ENCODE data around the gene RASGEF1C. TPM values are rescaled to one million over a fixed set of nuclear protein-coding genes. Genes with fewer than 3 reads are reported as not detected.

Gene RASGEF1C
- total RNA-seq (2013) = 0.08 TPM
- polyA plus RNA-seq (not detected), polyA minus RNA-seq (not detected in 2 replicates), total RNA-seq (0 to 0.90 (median 0.08) reads per million in 11 experiments)

DNA sequence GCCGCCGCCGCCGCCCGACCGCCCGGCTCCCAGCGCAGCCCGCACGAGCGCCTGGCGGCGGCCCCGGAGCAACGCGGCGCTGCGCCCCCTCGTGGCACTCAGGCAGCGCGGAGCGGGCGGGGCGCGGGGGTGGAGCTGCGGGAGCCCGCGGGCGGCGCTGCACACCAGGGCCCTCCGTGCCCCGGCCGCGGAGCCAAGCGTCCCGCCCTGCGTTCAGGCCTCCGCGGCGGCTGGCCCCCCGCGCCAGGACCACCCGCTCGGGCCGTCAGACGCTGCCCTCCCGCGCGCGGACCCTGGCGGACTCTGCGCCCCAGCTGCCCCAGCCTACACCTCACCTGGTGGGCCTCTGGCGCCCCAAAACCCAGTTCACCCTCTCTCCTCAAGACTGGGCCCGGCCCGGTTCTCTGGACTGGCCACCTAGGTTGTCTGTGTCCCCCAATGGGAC, at the start of gene RASGEF1C:
RASGEF1C (minus strand) TSS at position 75 of the 445 bp plus-strand sequence. CDS start 71,159 bp downstream, outside the sequence.
- TF ChIP-seq, protein P1, sequence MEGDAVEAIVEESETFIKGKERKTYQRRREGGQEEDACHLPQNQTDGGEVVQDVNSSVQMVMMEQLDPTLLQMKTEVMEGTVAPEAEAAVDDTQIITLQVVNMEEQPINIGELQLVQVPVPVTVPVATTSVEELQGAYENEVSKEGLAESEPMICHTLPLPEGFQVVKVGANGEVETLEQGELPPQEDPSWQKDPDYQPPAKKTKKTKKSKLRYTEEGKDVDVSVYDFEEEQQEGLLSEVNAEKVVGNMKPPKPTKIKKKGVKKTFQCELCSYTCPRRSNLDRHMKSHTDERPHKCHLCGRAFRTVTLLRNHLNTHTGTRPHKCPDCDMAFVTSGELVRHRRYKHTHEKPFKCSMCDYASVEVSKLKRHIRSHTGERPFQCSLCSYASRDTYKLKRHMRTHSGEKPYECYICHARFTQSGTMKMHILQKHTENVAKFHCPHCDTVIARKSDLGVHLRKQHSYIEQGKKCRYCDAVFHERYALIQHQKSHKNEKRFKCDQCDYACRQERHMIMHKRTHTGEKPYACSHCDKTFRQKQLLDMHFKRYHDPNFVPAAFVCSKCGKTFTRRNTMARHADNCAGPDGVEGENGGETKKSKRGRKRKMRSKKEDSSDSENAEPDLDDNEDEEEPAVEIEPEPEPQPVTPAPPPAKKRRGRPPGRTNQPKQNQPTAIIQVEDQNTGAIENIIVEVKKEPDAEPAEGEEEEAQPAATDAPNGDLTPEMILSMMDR (IDR thresholded peaks at IDR 0.05) = peak; percentile 31

DNA sequence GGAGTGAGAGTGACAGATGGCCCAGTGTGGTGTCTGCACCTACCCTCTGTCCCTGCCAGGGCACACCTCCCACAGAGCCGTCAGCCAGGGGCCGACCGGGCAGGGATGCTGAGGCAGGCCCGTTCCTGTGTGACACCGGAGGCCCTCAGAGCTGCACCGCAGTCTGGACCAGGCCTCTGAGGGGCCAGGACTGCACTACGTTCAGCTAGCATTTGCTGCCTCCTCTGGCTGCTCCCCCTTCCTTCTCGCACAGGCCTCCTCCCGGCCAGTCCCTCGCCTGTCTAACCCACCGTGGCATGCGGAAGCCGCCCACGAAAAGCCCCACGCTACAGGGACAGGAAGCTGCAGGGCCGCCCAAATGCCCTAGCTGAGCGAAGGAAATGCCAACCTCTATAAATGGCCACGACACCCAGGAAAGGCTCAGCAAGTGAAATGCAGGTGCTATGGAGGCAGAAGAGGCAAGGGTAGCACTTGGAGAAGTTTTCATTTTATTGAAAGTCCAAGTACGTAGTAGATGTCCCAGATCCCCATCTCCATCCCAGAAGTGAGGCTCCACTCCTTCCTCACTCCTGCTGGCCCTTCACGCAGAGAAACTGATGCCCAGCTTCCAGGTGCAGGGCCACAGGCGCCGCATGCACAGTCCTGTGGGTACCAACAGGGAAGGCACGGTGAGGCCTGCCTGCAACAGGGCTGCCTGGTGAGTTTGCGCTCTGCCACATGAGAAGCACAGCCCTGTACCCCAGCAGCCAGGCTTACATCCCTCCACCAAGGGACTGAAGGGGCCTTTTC, 44.2 kb upstream of the RASGEF1C start:
- Mint-ChIP-seq H3K9me3 (peaks cover 72 to 98% (median 92%) of the 10 kb centered on the region in 7 donors), H3K36me3 (peaks cover 64 to 94% of the 10 kb centered on the region in 2 donors), H3K27ac (no peak overlapping the region), H3K27me3 (ENCODE audit: low read depth in 3 of 3) (peaks cover 0 to 3% (median 0%) of the 10 kb centered on the region in 3 donors), H3K4me1 (no peaks in the 10 kb centered on the region), H3K4me3 (no peak overlapping the region)
- H4K20me1 ChIP-seq (ENCODE audit: insufficient read depth, low read length) = no peaks in the 10 kb centered on the region
- 97% methylated on average over 21 of the region's 24 CpGs for WGBS (ENCODE audit: insufficient coverage)
- H3K9ac ChIP-seq (ENCODE audit: insufficient read depth, low read length, poor library complexity, severe bottlenecking) = no peak overlapping the region
- H2AFZ ChIP-seq (ENCODE audit: insufficient read depth, low read depth, low read length, poor library complexity, severe bottlenecking) = no peak overlapping the region
- peaks cover 19 to 98% of the 10 kb centered on the region in 2 donors for H3K36me3 ChIP-seq (replicated peaks in 1 of 2; ENCODE audit: control insufficient read depth in 1 of 2, insufficient read depth in 2 of 2, low read length in 2 of 2)
- no peak overlapping the region for H3K4me2 ChIP-seq (replicated peaks; ENCODE audit: extremely low read depth, low read length, poor library complexity, severe bottlenecking)
- no peak for DNase-seq
- peak overlapping the region in 1 of 3 experiments; percentile 23 for H3K4me3 ChIP-seq (replicated peaks in 1 of 3; ENCODE audit: low read depth in 2 of 3, low read length in 3 of 3)
- TF ChIP-seq, protein P1 (IDR thresholded peaks at IDR 0.05) = no peak
- H3K79me2 ChIP-seq (ENCODE audit: insufficient read depth, low read length) = no peaks in the 10 kb centered on the region
- H3K27ac ChIP-seq (ENCODE audit: low read depth in 1 of 2, low read length in 2 of 2) = no peak overlapping the region
- intact Hi-C loops (cut with micrococcal nuclease) = no loop called here
- no peaks in the 10 kb centered on the region for H3K4me1 ChIP-seq (ENCODE audit: control insufficient read depth in 1 of 2, insufficient read depth in 2 of 2, low read length in 2 of 2)
- H3K9me3 ChIP-seq (replicated peaks in 1 of 2; ENCODE audit: control insufficient read depth in 1 of 2, insufficient read depth in 1 of 2, low read length in 2 of 2) = peaks cover 92 to 99% of the 10 kb centered on the region in 2 donors
- no peaks in the 10 kb centered on the region for H3K27me3 ChIP-seq (ENCODE audit: control insufficient read depth in 2 of 2, insufficient read depth in 2 of 2, low read length in 2 of 2)

More for the DNA sequence above, at the start of gene RASGEF1C:
- H3K9ac ChIP-seq (ENCODE audit: insufficient read depth, low read length, poor library complexity, severe bottlenecking) = no peak within 1 kb of the TSS
- peaks cover 5 to 29% of the 10 kb centered on the region in 2 donors for H3K27me3 ChIP-seq (ENCODE audit: control insufficient read depth in 2 of 2, insufficient read depth in 2 of 2, low read length in 2 of 2)
- peaks cover 0 to 13% (median 9%) of the 10 kb centered on the region in 7 donors for H3K9me3 Mint-ChIP-seq
- H3K79me2 ChIP-seq (ENCODE audit: insufficient read depth, low read length) = no peaks in the 10 kb centered on the region
- H3K27me3 Mint-ChIP-seq (ENCODE audit: low read depth in 3 of 3) = peaks cover 26 to 64% (median 44%) of the 10 kb centered on the region in 3 donors
- H3K4me1 ChIP-seq (ENCODE audit: control insufficient read depth in 1 of 2, insufficient read depth in 2 of 2, low read length in 2 of 2) = peaks cover 5 to 10% of the 10 kb centered on the region in 2 donors
- peaks cover 8% of the 10 kb centered on the region for H3K4me1 Mint-ChIP-seq
- no peak within 1 kb of the TSS for H3K27ac ChIP-seq (ENCODE audit: low read depth in 1 of 2, low read length in 2 of 2)
- H3K4me3 Mint-ChIP-seq = peak within 1 kb of the TSS; percentile 72 to 92
- peak; percentile 49 to 73 (median 61) for DNase-seq
- no peaks in the 10 kb centered on the region for H4K20me1 ChIP-seq (ENCODE audit: insufficient read depth, low read length)
- H3K36me3 ChIP-seq (replicated peaks in 1 of 2; ENCODE audit: control insufficient read depth in 1 of 2, insufficient read depth in 2 of 2, low read length in 2 of 2) = no peaks in the 10 kb centered on the region
- H3K27ac Mint-ChIP-seq = peak within 1 kb of the TSS in 1 of 7 donors; percentile 72
- intact Hi-C loops (cut with micrococcal nuclease) = loop anchor here in 1 of 2 donors (2.0 to 5.0 kb wide), 2 partner anchors 82 to 118 kb away; no protein-coding TSS in a partner anchor
- H3K4me2 ChIP-seq (replicated peaks; ENCODE audit: extremely low read depth, low read length, poor library complexity, severe bottlenecking) = peak within 1 kb of the TSS; percentile 65
- peak within 1 kb of the TSS; percentile 6 for H2AFZ ChIP-seq (ENCODE audit: insufficient read depth, low read depth, low read length, poor library complexity, severe bottlenecking)
- no peaks in the 10 kb centered on the region for H3K9me3 ChIP-seq (replicated peaks in 1 of 2; ENCODE audit: control insufficient read depth in 1 of 2, insufficient read depth in 1 of 2, low read length in 2 of 2)
- H3K4me3 ChIP-seq (replicated peaks in 1 of 3; ENCODE audit: low read depth in 2 of 3, low read length in 3 of 3) = peak within 1 kb of the TSS in 2 of 3 experiments; percentile 28 to 47
- 6% methylated on average over 54 of the region's 55 CpGs for WGBS (ENCODE audit: insufficient coverage)
- H3K36me3 Mint-ChIP-seq = peaks cover 5 to 7% of the 10 kb centered on the region in 2 donors
